CD4-positive, alpha-beta T cell (primary cell): ENCODE measurements around the gene CPM. TPM values are rescaled to one million over a fixed set of nuclear protein-coding genes. Genes with fewer than 3 reads are reported as not detected.

Experiments used
- ATAC-seq: fragments of 200-7000 bp; cut with Tn5 transposase; one replicate; pipeline ENCODE4 v1.10.0; 2022; ENCODE audit warnings: mild to moderate bottlenecking; ENCODE audit not compliant: poor library complexity
- CTCF ChIA-PET: fragments of 350-600 bp; sonication (Branson Sonifier 250); formaldehyde crosslinking; loops from one replicate; lab custom pipeline; 2021; ENCODE audit warnings: antibody characterized with exemption, inconsistent platforms; lab: Charles Lee
- POLR2A ChIA-PET: fragments of 350-600 bp; sonication (Branson Sonifier 250); formaldehyde crosslinking; loops from one replicate; lab custom pipeline; 2021; ENCODE audit warnings: antibody characterized with exemption, inconsistent platforms; lab: Charles Lee
- DNase-seq, 14 experiments: peaks; one replicate each; pipeline ENCODE4 v3.0.0-alpha.2; 2013 to 2020; ENCODE audit warnings: mixed read lengths in 2 of 14
- H3K27ac ChIP-seq, 2 donors: one replicate each; pipeline versions ENCODE4 v1.5.1 to v1.7.0; 2013; ENCODE audit warnings: low read length in 2 of 2, low read depth in 1 of 2, mild to moderate bottlenecking in 1 of 2
- H3K27me3 ChIP-seq, 2 experiments: 1 replicate in 1 of 2; 2 replicates in 1 of 2; pipeline versions ENCODE4 v1.6.1 to v1.7.0; 2013; ENCODE audit warnings: low read length in 2 of 2, control low read depth in 1 of 2, mild to moderate bottlenecking in 1 of 2, moderate library complexity in 1 of 2; ENCODE audit not compliant: insufficient read depth in 2 of 2, control insufficient read depth in 1 of 2
- H3K36me3 ChIP-seq: one replicate; pipeline ENCODE4 v1.6.1; 2013; ENCODE audit warnings: low read length, control low read depth; ENCODE audit not compliant: insufficient read depth
- H3K4me1 ChIP-seq: one replicate; pipeline ENCODE4 v1.6.1; 2013; ENCODE audit warnings: low read length, control low read depth; ENCODE audit not compliant: insufficient read depth
- H3K4me3 ChIP-seq: one replicate; pipeline ENCODE4 v1.5.1; 2013; ENCODE audit warnings: mild to moderate bottlenecking, low read length, moderate library complexity
- H3K9me3 ChIP-seq, 2 experiments: 1 replicate in 1 of 2; 2 replicates in 1 of 2; pipeline versions ENCODE4 v1.6.1 to v1.7.0; 2013; ENCODE audit warnings: low read length in 2 of 2, mild to moderate bottlenecking in 2 of 2, control low read depth in 1 of 2, moderate library complexity in 1 of 2; ENCODE audit not compliant: control insufficient read depth in 1 of 2, insufficient read depth in 1 of 2
- H3K27ac Mint-ChIP-seq: one replicate; pipeline ENCODE4 v1.8.0; 2020; ENCODE audit warnings: mixed read lengths
- H3K27me3 Mint-ChIP-seq: one replicate; pipeline ENCODE4 v1.8.0; 2021; ENCODE audit warnings: mixed read lengths
- H3K36me3 Mint-ChIP-seq: one replicate; pipeline ENCODE4 v1.8.0; 2021; ENCODE audit warnings: low read depth, mixed read lengths
- H3K4me1 Mint-ChIP-seq: one replicate; pipeline ENCODE4 v1.8.0; 2021; ENCODE audit warnings: low read depth, mixed read lengths
- H3K4me3 Mint-ChIP-seq: one replicate; pipeline ENCODE4 v1.8.0; 2020; ENCODE audit warnings: mild to moderate bottlenecking, mixed read lengths
- H3K9me3 Mint-ChIP-seq: one replicate; pipeline ENCODE4 v1.8.0; 2020; ENCODE audit warnings: mixed read lengths
- CTCF ChIP-seq: fragments of 200-600 bp; IDR thresholded peaks from one replicate; pipeline ENCODE4 v1.8.0; 2022; ENCODE audit warnings: antibody characterized with exemption, mild to moderate bottlenecking
- intact Hi-C, 2 experiments: fragments of 100-400 bp; cut with DNase I in 1 of 2; cut with micrococcal nuclease in 1 of 2; formaldehyde crosslinking; loops; one replicate each; pipeline versions ENCODE4 v1.15.1 to v1.9.0; 2023 to 2025; cut with DNase I, micrococcal nuclease
- total RNA-seq, 174 experiments: library from RNA in 2 of 174; stranded (reverse) in 2 of 174; gene quantifications; one replicate each; pipeline ENCODE4 v1.2.3 and lab custom pipeline; 2021 to 2026

The CPM gene
- total RNA-seq, 2 experiments from 2014 or later, result 1.9 to 2.2 TPM

- Mint-ChIP-seq H3K27me3 (no peaks in the 10 kb centered on the region), H3K36me3 (no peaks in the 10 kb centered on the region), H3K27ac (no peak overlapping the region)
Observed at GRCh38 chr12:68870443-68870842, 62.5 kb downstream of the CPM start.

GRCh38 chr12:68870011-68870410, 63.0 kb downstream of the CPM start:
- peaks cover 0 to 2% of the 10 kb centered on the region in 2 experiments for H3K27me3 ChIP-seq
- intact Hi-C loops, result no loop called here
- ChIA-PET POLR2A (no interaction called here), CTCF (no interaction called here)
- no peaks in the 10 kb centered on the region for H3K36me3 ChIP-seq
- Mint-ChIP-seq H3K9me3 (no peaks in the 10 kb centered on the region), H3K36me3 (no peaks in the 10 kb centered on the region), H3K4me1 (no peaks in the 10 kb centered on the region), H3K27ac (no peak overlapping the region), H3K4me3 (no peak overlapping the region), H3K27me3 (no peaks in the 10 kb centered on the region)
- no peaks in the 10 kb centered on the region for H3K9me3 ChIP-seq
- no peak for TF ChIP-seq CTCF
- ATAC-seq, result no peak
- no peak overlapping the region for H3K27ac ChIP-seq
- no peak for DNase-seq
- H3K4me1 ChIP-seq, result no peaks in the 10 kb centered on the region
- no peak overlapping the region for H3K4me3 ChIP-seq

More at GRCh38 chr12:68870443-68870842, 62.5 kb downstream of the CPM start:
- ATAC-seq, result no peak
- H3K27me3 ChIP-seq, result peaks cover 0 to 2% of the 10 kb centered on the region in 2 experiments
- Mint-ChIP-seq H3K4me3 (no peak overlapping the region), H3K4me1 (no peaks in the 10 kb centered on the region), H3K9me3 (no peaks in the 10 kb centered on the region)
- ChIA-PET POLR2A (no interaction called here), CTCF (no interaction called here)
- H3K4me3 ChIP-seq, result no peak overlapping the region
- H3K9me3 ChIP-seq, result no peaks in the 10 kb centered on the region
- H3K4me1 ChIP-seq, result no peaks in the 10 kb centered on the region
- intact Hi-C loops, result no loop called here
- H3K27ac ChIP-seq, result no peak overlapping the region
- no peaks in the 10 kb centered on the region for H3K36me3 ChIP-seq
- no peak for TF ChIP-seq CTCF
- DNase-seq, result no peak

DNA sequence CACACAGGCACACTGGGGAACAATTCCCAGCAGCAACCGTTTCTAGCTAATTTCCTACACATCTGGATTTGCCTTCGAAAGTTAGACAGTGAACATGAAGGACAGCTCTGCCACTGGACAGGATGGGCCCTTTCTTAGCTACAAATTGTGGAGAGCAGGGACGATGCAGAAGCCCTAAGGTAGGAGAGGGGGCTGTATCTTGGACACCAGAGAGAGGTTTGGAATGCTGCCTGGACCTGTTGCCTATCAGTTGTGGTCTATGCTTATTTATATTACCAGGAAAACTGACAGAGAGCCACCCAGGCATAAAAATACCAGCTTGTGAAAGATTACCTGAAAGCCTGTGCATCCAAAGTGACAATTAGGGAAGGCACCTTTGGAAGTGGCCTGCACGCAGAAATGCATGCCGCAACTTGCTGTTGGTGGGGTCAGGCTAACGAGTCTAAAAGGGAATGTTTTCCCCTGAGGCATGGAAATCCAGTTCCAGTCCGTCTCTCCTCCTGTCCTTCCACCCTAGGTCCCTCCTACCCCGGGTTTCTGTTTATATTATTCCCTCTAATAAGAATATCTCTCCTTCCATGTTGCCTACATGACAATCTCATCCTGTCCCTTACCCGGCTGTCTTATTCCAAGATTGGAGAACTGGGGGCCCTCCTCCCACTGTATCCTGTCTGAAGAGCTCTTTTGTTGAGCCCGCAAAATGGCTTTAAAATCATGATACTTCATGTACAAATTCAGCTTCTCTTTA, 64.8 kb downstream of the CPM start:
- H3K4me3 Mint-ChIP-seq, result no peak overlapping the region
- no peaks in the 10 kb centered on the region for H3K36me3 Mint-ChIP-seq
- DNase-seq, result no peak
- no peak overlapping the region for H3K27ac ChIP-seq
- H3K36me3 ChIP-seq, result no peaks in the 10 kb centered on the region
- H3K27me3 ChIP-seq, result peaks cover 0 to 2% of the 10 kb centered on the region in 2 experiments
- no peaks in the 10 kb centered on the region for H3K27me3 Mint-ChIP-seq
- no peak for TF ChIP-seq CTCF
- H3K4me3 ChIP-seq, result no peak overlapping the region
- H3K4me1 Mint-ChIP-seq, result no peaks in the 10 kb centered on the region
- no peak for ATAC-seq
- H3K27ac Mint-ChIP-seq, result no peak overlapping the region
- H3K9me3 Mint-ChIP-seq, result no peaks in the 10 kb centered on the region
- intact Hi-C loops, result no loop called here
- ChIA-PET CTCF (no interaction called here), POLR2A (no interaction called here)
- no peaks in the 10 kb centered on the region for H3K9me3 ChIP-seq
- no peaks in the 10 kb centered on the region for H3K4me1 ChIP-seq
